DOHH2 (cell line): ENCODE results near the gene KCNC4.

Experiments used
- CTCF ChIP-seq: fragments of 200-600 bp; sonication (generic); IDR thresholded peaks from one replicate; pipeline ENCODE4 v1.5.1; 2014; ENCODE audit warnings: antibody characterized with exemption, mild to moderate bottlenecking, low read depth, low read length; ENCODE audit not compliant: poor library complexity, severe bottlenecking
- EZH2phosphoT487 ChIP-seq: fragments of 200-600 bp; sonication (generic); IDR thresholded peaks from 2 replicates; pipeline ENCODE4 v1.6.1; 2017; ENCODE audit warnings: borderline replicate concordance, mild to moderate bottlenecking, antibody characterized with exemption, low read length, moderate library complexity, mixed read lengths

- TF ChIP-seq CTCF (no peak), EZH2phosphoT487 (no peak)
Observed at GRCh38 chr1:110189181-110189580, 20.9 kb upstream of the KCNC4 start.
